ENCODE data around the gene CDYL2.

DNA sequence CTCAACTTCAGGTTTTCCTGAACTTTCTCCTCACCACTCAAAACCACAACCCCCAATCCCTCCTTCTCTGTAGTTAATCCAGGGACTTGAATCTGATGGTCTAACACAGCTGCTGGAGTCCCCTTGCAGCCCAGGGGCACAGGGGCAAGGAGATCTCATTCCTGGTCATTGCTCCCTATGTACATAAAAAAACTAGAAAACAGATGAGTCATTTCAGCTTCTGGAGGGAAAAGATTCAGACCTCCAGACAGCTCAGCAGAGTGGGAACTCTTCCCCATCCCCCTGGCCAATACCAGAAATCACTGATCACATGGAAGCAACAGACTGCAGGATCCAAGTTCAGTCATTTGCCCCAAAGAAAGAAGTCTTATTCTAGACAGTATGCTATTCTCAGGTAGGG lies 201.5 kb downstream of the CDYL2 start:
- TF ChIP-seq, protein P1, sequence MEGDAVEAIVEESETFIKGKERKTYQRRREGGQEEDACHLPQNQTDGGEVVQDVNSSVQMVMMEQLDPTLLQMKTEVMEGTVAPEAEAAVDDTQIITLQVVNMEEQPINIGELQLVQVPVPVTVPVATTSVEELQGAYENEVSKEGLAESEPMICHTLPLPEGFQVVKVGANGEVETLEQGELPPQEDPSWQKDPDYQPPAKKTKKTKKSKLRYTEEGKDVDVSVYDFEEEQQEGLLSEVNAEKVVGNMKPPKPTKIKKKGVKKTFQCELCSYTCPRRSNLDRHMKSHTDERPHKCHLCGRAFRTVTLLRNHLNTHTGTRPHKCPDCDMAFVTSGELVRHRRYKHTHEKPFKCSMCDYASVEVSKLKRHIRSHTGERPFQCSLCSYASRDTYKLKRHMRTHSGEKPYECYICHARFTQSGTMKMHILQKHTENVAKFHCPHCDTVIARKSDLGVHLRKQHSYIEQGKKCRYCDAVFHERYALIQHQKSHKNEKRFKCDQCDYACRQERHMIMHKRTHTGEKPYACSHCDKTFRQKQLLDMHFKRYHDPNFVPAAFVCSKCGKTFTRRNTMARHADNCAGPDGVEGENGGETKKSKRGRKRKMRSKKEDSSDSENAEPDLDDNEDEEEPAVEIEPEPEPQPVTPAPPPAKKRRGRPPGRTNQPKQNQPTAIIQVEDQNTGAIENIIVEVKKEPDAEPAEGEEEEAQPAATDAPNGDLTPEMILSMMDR (IDR thresholded peaks at IDR 0.05): no peak
- no peak for TF ChIP-seq ZFX (IDR thresholded peaks at IDR 0.05; ENCODE audit: borderline replicate concordance)

Data from 22Rv1 (cell line).